Activated B cell treated with CpG ODN at 0.5 μM for 24 hours (primary cell): ENCODE data around the gene ANKRD27. TPM values are rescaled to one million over a fixed set of nuclear protein-coding genes. Genes with fewer than 3 reads are reported as not detected.
"Not testable (repeated sequence)": the region's sequence is repeated elsewhere in the genome, so short reads cannot be mapped to it uniquely, and the experiment has no call there.

ENCODE experiments used
- ATAC-seq: fragments of 200-7000 bp; cut with Tn5 transposase; one replicate; pipeline ENCODE4 v1.10.0; 2021; ENCODE audit warnings: low read depth, mild to moderate bottlenecking, moderate library complexity
- CTCF ChIA-PET: fragments of 350-600 bp; sonication (Branson Sonifier 250); formaldehyde crosslinking; loops from one replicate; lab custom pipeline; 2021; ENCODE audit warnings: antibody characterized with exemption; lab: Charles Lee
- POLR2A ChIA-PET: fragments of 350-600 bp; sonication (Branson Sonifier 250); formaldehyde crosslinking; loops from one replicate; lab custom pipeline; 2021; ENCODE audit warnings: antibody characterized with exemption; lab: Charles Lee
- DNase-seq: peaks from one replicate; pipeline ENCODE4 v3.0.0; 2022
- H3K27ac Mint-ChIP-seq: one replicate; pipeline ENCODE4 v1.8.0; 2020; ENCODE audit warnings: mixed read lengths
- H3K27me3 Mint-ChIP-seq: one replicate; pipeline ENCODE4 v1.8.0; 2021; ENCODE audit warnings: mixed read lengths
- H3K36me3 Mint-ChIP-seq: one replicate; pipeline ENCODE4 v1.8.0; 2021; ENCODE audit warnings: low read depth, mixed read lengths
- H3K4me1 Mint-ChIP-seq: one replicate; pipeline ENCODE4 v1.8.0; 2021; ENCODE audit warnings: mixed read lengths
- H3K4me3 Mint-ChIP-seq: one replicate; pipeline ENCODE4 v1.8.0; 2020; ENCODE audit warnings: mild to moderate bottlenecking, mixed read lengths
- H3K9me3 Mint-ChIP-seq: one replicate; pipeline ENCODE4 v1.8.0; 2020; ENCODE audit warnings: mixed read lengths
- intact Hi-C: fragments of 100-400 bp; cut with micrococcal nuclease; formaldehyde crosslinking; loops from one replicate; pipeline ENCODE4 v1.15.1; 2024
- total RNA-seq: library from RNA; stranded (reverse); gene quantifications from 2 replicates; pipeline ENCODE4 v1.2.3, GENCODE V29; 2022
- TF ChIP-seq, protein P1 (sequence below): fragments of 200-600 bp; IDR thresholded peaks from one replicate; pipeline ENCODE4 v1.8.0; 2022; ENCODE audit warnings: antibody characterized with exemption, mild to moderate bottlenecking

Gene ANKRD27
- total RNA-seq, 1 donor from 2014 or later = 44.7 TPM

DNA sequence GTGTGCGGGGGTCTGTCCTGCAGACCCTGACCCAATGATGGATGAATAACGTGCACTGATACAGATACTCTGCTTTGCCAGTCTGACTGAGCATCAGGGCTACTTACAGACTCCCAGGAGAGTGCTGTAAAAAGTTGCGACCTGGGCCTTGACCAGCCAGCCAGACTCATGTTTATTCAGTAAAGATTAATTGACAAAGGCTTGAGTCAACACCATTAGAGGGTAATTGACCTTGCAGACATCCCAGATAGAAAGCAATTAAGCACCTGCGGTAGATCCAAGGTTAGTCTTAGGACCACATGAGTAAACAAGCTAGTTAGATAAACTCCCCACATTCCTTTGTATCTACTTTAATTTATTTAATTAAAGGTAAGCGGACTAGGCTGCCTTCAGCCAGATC, 27.0 kb upstream of the ANKRD27 start:
- POLR2A ChIA-PET = no interaction called here
- CTCF ChIA-PET = no interaction called here
- H3K27ac Mint-ChIP-seq = no peak overlapping the region
- no peak for DNase-seq
- H3K4me3 Mint-ChIP-seq = no peak overlapping the region
- intact Hi-C loops = no loop called here
- H3K4me1 Mint-ChIP-seq = peaks cover 2% of the 10 kb centered on the region
- H3K36me3 Mint-ChIP-seq = peaks cover 61% of the 10 kb centered on the region
- no peak for ATAC-seq
- peaks cover 6% of the 10 kb centered on the region for H3K9me3 Mint-ChIP-seq
- H3K27me3 Mint-ChIP-seq = no peaks in the 10 kb centered on the region
- TF ChIP-seq, protein P1, sequence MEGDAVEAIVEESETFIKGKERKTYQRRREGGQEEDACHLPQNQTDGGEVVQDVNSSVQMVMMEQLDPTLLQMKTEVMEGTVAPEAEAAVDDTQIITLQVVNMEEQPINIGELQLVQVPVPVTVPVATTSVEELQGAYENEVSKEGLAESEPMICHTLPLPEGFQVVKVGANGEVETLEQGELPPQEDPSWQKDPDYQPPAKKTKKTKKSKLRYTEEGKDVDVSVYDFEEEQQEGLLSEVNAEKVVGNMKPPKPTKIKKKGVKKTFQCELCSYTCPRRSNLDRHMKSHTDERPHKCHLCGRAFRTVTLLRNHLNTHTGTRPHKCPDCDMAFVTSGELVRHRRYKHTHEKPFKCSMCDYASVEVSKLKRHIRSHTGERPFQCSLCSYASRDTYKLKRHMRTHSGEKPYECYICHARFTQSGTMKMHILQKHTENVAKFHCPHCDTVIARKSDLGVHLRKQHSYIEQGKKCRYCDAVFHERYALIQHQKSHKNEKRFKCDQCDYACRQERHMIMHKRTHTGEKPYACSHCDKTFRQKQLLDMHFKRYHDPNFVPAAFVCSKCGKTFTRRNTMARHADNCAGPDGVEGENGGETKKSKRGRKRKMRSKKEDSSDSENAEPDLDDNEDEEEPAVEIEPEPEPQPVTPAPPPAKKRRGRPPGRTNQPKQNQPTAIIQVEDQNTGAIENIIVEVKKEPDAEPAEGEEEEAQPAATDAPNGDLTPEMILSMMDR = no peak

DNA sequence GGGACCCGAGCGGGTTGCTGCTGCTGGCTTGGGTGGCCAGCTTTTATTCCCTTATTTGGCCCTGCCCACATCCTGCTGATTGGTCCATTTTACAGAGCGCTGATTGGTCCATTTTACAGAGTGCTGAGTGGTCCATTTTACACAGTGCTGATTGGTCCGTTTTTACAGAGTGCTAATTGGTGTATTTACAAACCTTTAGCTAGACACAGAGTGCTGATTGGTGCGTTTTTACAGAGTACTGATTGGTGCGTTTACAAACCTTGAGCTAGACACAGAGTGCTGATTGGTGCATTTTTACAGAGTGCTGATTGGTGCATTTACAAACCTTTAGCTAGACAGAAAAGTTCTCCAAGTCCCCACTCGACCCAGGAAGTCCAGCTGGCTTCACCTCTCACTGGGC, 25.1 kb upstream of the ANKRD27 start:
- peaks cover 12% of the 10 kb centered on the region for H3K4me1 Mint-ChIP-seq
- peaks cover 55% of the 10 kb centered on the region for H3K36me3 Mint-ChIP-seq
- intact Hi-C loops, ATAC-seq, H3K27me3 Mint-ChIP-seq, H3K27ac Mint-ChIP-seq, H3K9me3 Mint-ChIP-seq, DNase-seq, H3K4me3 Mint-ChIP-seq, CTCF ChIA-PET: not testable (repeated sequence)
- POLR2A ChIA-PET = interaction anchor here (0.8 kb wide), 1 partner anchor 25 kb away, joined by 3 read pairs; the partner anchor contains the start of gene ANKRD27

DNA sequence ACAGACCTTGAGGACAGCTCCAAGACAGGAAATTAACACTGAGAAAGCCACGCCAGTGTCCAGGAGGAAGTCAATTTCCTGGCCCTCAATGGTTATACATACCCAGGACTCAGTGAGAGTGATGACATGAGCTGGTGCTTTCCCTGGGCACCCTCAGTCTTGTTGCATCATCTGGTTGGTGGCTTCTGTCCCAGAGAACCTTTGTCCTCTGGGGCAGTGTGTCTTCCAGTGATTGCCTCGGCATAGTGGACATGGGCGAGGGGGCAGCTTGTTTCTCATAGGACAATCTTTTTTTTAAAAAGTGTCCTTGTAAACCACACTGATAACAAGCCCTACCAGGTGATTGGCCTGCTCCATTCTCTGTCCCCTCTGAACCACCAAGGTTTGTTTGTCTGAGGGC, 21.8 kb upstream of the ANKRD27 start:
- intact Hi-C loops, H3K4me3 Mint-ChIP-seq: not testable (repeated sequence)

DNA sequence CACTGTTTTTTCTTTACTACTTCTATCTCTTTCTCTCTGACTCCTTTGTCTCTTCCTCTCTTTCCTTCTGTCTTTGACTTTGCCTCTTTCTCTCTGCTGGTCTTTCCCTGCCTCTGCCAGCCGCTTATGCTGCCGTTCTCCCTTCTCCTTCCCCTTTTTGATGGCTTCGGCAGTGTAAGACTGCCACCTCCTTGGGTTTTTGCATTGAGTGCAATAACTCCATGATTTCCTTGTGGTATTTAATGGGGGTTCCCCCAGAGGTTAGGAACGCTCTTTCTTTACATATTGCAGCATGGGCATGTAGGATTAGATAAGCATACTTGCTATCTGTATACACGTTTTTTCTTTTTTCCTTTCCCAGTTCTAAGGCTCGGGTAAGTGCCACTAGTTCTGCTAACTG, 20.5 kb upstream of the ANKRD27 start:
- intact Hi-C loops, CTCF ChIA-PET, H3K27me3 Mint-ChIP-seq, POLR2A ChIA-PET, H3K9me3 Mint-ChIP-seq, ATAC-seq, DNase-seq, H3K4me3 Mint-ChIP-seq: not testable (repeated sequence)
- peaks cover 31% of the 10 kb centered on the region for H3K36me3 Mint-ChIP-seq
- H3K4me1 Mint-ChIP-seq = peaks cover 44% of the 10 kb centered on the region
- peak overlapping the region; percentile 21 for H3K27ac Mint-ChIP-seq

More for the DNA sequence above, 21.8 kb upstream of the ANKRD27 start:
- peaks cover 37% of the 10 kb centered on the region for H3K36me3 Mint-ChIP-seq
- H3K4me1 Mint-ChIP-seq = peaks cover 36% of the 10 kb centered on the region
- H3K9me3 Mint-ChIP-seq, CTCF ChIA-PET, POLR2A ChIA-PET, ATAC-seq, DNase-seq, H3K27me3 Mint-ChIP-seq: not testable (repeated sequence)
- H3K27ac Mint-ChIP-seq = peak overlapping the region; percentile 30

DNA sequence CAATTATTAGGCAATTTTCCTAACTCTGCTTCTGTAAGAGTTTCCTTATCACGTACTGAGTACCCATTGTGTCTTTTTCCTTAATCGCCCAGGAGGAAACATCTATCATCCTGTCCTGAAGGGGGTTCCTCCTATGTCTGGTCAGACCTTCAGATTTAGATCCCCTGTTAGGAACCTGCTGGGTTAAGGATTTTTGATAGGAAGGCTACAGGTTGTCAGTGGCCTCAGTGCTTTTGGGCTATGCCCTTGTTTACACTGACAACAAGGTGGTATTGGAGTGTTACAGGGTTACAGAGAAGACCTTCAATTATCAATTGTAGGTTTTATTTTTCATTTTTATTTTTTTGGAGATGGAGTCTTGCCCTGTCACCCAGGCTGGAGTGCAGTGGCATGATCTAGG, 19.9 kb upstream of the ANKRD27 start:
- H3K9me3 Mint-ChIP-seq, POLR2A ChIA-PET, ATAC-seq, H3K27ac Mint-ChIP-seq, DNase-seq, H3K27me3 Mint-ChIP-seq, CTCF ChIA-PET: not testable (repeated sequence)
- peak overlapping the region; percentile 19 for H3K4me3 Mint-ChIP-seq
- peaks cover 27% of the 10 kb centered on the region for H3K36me3 Mint-ChIP-seq
- H3K4me1 Mint-ChIP-seq = peaks cover 44% of the 10 kb centered on the region
- intact Hi-C loops = loop anchor here (5.0 kb wide), 2 partner anchors 277 to 348 kb away; partner anchors contain the start of genes CEP89, FAAP24 and ZNF507

DNA sequence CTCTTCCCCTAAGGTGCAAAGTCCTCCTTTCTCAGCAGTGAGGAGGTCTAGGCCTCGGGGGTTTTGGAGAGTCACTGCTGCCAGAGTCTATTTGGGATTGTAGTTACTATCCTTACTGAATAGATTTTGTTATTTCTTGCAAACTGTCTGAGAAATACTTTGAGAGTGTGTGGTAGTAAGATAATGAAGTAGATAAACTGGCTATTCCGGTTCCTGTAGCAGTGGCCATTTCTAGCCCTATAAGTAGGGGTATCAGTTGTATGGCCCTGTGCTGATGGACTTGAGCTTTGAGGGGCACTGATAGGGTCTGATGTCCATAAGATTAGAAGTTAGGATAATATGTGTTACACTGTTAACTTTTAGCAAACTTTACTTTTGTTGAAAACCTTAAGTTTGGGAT, 19.3 kb upstream of the ANKRD27 start:
- peaks cover 44% of the 10 kb centered on the region for H3K4me1 Mint-ChIP-seq
- intact Hi-C loops = loop anchor here (5.0 kb wide), 2 partner anchors 278 to 347 kb away; partner anchors contain the start of genes CEP89, FAAP24 and ZNF507
- peak overlapping the region; percentile 19 for H3K4me3 Mint-ChIP-seq
- ATAC-seq, H3K27me3 Mint-ChIP-seq, H3K9me3 Mint-ChIP-seq, CTCF ChIA-PET, H3K27ac Mint-ChIP-seq, DNase-seq: not testable (repeated sequence)
- peaks cover 21% of the 10 kb centered on the region for H3K36me3 Mint-ChIP-seq
- POLR2A ChIA-PET = interaction anchor here (0.6 kb wide), 1 partner anchor 277 kb away, joined by 3 read pairs; no protein-coding TSS in a partner anchor

DNA sequence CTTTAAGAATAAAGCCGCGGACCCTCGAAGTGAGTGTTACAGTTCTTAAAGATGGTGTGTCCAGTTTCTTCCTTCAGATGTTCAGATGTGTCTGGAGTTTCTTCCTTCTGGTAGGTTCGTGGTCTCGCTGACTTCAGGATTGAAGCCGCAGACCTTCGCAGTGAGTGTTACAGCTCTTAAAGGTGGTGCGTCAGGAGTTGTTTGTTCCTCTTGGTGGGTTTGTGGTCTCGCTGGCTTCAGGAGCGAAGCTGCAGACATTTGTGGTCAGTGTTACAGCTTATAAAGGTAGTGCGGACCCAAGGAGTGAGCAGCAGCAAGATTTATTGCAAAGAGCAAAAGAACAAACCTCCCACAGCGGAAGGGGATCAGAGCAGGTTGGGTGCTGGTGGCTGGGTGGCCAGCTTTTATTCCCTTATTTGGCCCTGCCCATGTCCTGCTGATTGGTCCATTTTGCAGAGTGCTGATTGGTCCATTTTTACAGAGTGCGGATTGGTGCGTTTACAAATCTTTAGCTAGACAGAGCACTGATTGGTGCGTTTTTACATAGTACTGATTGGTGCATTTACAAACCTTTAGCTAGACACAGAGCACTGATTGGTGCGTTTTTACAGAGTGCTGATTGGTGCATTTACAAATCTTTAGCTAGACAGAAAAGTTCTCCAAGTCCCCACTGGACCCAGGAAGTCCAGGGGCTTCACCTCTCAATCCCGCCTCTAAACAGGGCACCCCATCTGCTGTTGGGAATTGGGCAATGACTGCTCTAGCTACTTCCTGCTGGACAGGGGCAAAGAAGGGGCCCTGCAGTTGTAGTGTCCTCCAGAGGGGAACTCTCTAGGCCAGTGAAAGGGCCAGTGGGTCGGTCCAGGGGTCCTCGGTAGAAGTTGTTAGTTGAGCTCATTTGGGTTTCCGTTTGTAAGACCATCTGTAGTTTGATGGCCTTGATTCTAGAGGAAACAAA, 18.4 kb upstream of the ANKRD27 start:
- DNase-seq, H3K27me3 Mint-ChIP-seq, H3K9me3 Mint-ChIP-seq, ATAC-seq, CTCF ChIA-PET: not testable (repeated sequence)
- POLR2A ChIA-PET = interaction anchor here (0.6 to 0.7 kb wide), 2 partner anchors 113 to 278 kb away, joined by 3 read pairs; partner anchors contain the start of gene PDCD5
- H3K4me1 Mint-ChIP-seq = peaks cover 44% of the 10 kb centered on the region
- intact Hi-C loops = loop anchor here (5.0 kb wide), 2 partner anchors 279 to 346 kb away; partner anchors contain the start of genes CEP89, FAAP24 and ZNF507
- H3K4me3 Mint-ChIP-seq = peak overlapping the region; percentile 85
- H3K27ac Mint-ChIP-seq = peak overlapping the region; percentile 70
- peaks cover 12% of the 10 kb centered on the region for H3K36me3 Mint-ChIP-seq
